Stomach smooth muscle (tissue), 2 donors: ENCODE results near the gene LIN7B.
"Not testable (repeated sequence)": the region's sequence is repeated elsewhere in the genome, so short reads cannot be mapped to it uniquely, and the experiment has no call there.

ENCODE experiments used
- H3K27ac ChIP-seq: one replicate; pipeline ENCODE4 v1.7.0; 2013; ENCODE audit warnings: mild to moderate bottlenecking, low read length, inconsistent platforms
- H3K27me3 ChIP-seq, 2 donors: one replicate each; pipeline ENCODE4 v1.7.0; 2013; ENCODE audit warnings: low read length in 2 of 2; ENCODE audit not compliant: insufficient read depth in 2 of 2, control insufficient read depth in 1 of 2
- H3K36me3 ChIP-seq, 2 donors: one replicate each; pipeline ENCODE4 v1.7.0; 2013; ENCODE audit warnings: low read length in 2 of 2; ENCODE audit not compliant: control insufficient read depth in 2 of 2, insufficient read depth in 2 of 2
- H3K4me1 ChIP-seq: one replicate; pipeline ENCODE4 v1.7.0; 2013; ENCODE audit warnings: low read length; ENCODE audit not compliant: control insufficient read depth, insufficient read depth
- H3K4me3 ChIP-seq, 2 donors: one replicate each; pipeline ENCODE4 v1.7.0; 2013; ENCODE audit warnings: low read length in 2 of 2
- H3K9ac ChIP-seq, 2 donors: one replicate each; pipeline ENCODE4 v1.7.0; 2013; ENCODE audit warnings: low read length in 2 of 2, mild to moderate bottlenecking in 1 of 2
- H3K9me3 ChIP-seq, 2 donors: one replicate each; pipeline ENCODE4 v1.7.0; 2013; ENCODE audit warnings: low read length in 2 of 2; ENCODE audit not compliant: control insufficient read depth in 2 of 2
- donor health status: healthy.
- donor health status: Pancreatic carcinoma.

The LIN7B gene

GRCh38 chr19:49120868-49121267, 6.7 kb downstream of the LIN7B start:
- no peak overlapping the region for H3K27ac ChIP-seq
- no peaks in the 10 kb centered on the region for H3K9me3 ChIP-seq
- no peaks in the 10 kb centered on the region for H3K27me3 ChIP-seq
- H3K4me1 ChIP-seq = peaks cover 28% of the 10 kb centered on the region
- H3K36me3 ChIP-seq = peaks cover 0 to 3% of the 10 kb centered on the region in 2 donors
- H3K4me3 ChIP-seq = no peak overlapping the region
- H3K9ac ChIP-seq = no peak overlapping the region

GRCh38 chr19:49121841-49122240, 7.7 kb downstream of the LIN7B start:
- not testable (repeated sequence) for H3K9me3 ChIP-seq, H3K9ac ChIP-seq, H3K27ac ChIP-seq, H3K4me3 ChIP-seq, H3K36me3 ChIP-seq, H3K27me3 ChIP-seq
- peaks cover 25% of the 10 kb centered on the region for H3K4me1 ChIP-seq

DNA sequence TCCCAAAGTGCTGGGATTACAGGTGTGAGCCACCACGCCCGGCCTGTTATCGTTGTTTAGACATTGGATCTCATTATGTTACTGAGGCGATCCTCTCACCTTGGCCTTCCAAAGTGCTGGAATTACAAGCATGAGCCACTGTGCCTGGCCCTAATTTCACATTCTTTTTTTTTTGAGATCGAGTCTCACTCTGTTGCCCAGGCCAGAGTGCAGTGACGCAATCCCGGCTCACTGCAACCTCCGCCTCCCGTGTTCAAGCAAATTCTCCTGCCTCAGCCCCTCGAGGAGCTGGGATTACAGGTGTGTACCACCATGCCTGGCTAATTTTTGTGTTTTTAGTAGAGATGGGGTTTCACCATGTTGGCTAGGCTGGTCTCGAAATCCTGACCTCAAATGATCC, 9.1 kb downstream of the LIN7B start:
- H3K27ac ChIP-seq, H3K27me3 ChIP-seq, H3K36me3 ChIP-seq, H3K9me3 ChIP-seq, H3K4me3 ChIP-seq, H3K9ac ChIP-seq: not testable (repeated sequence)
- peaks cover 24% of the 10 kb centered on the region for H3K4me1 ChIP-seq

GRCh38 chr19:49125025-49125731, 11.0 kb downstream of the LIN7B start:
- peaks cover 16% of the 10 kb centered on the region for H3K4me1 ChIP-seq
- H3K9ac ChIP-seq = no peak overlapping the region
- H3K4me3 ChIP-seq = no peak overlapping the region
- H3K9me3 ChIP-seq = no peaks in the 10 kb centered on the region
- H3K36me3 ChIP-seq = no peaks in the 10 kb centered on the region
- H3K27me3 ChIP-seq = no peaks in the 10 kb centered on the region
- H3K27ac ChIP-seq = no peak overlapping the region

GRCh38 chr19:49126575-49126974, 12.4 kb downstream of the LIN7B start:
- H3K27me3 ChIP-seq = no peaks in the 10 kb centered on the region
- H3K4me3 ChIP-seq = no peak overlapping the region
- H3K27ac ChIP-seq = no peak overlapping the region
- no peak overlapping the region for H3K9ac ChIP-seq
- H3K4me1 ChIP-seq = peaks cover 14% of the 10 kb centered on the region
- H3K9me3 ChIP-seq = no peaks in the 10 kb centered on the region
- no peaks in the 10 kb centered on the region for H3K36me3 ChIP-seq

DNA sequence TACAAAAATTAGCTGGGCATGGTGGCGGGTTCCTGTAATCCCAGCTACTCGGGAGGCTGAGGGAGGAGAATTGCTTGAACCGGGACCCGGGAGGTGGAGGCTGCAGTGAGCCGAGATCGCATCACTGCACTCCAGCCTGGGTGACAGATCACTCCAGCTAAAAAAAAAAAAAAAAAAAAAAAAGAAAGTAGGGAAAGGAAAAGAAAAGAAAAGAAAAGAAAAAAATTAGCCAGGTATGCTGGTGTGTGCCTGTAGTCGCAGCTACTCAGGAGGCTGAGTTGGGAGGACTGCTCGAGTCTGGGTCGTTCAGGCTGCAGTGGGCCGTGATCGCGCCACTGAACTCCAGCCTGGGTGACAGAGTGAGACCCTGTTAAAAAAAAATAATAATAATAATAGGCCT, 13.1 kb downstream of the LIN7B start:
- H3K4me1 ChIP-seq = peaks cover 14% of the 10 kb centered on the region
- H3K27me3 ChIP-seq, H3K4me3 ChIP-seq, H3K9me3 ChIP-seq, H3K9ac ChIP-seq, H3K36me3 ChIP-seq, H3K27ac ChIP-seq: not testable (repeated sequence)

DNA sequence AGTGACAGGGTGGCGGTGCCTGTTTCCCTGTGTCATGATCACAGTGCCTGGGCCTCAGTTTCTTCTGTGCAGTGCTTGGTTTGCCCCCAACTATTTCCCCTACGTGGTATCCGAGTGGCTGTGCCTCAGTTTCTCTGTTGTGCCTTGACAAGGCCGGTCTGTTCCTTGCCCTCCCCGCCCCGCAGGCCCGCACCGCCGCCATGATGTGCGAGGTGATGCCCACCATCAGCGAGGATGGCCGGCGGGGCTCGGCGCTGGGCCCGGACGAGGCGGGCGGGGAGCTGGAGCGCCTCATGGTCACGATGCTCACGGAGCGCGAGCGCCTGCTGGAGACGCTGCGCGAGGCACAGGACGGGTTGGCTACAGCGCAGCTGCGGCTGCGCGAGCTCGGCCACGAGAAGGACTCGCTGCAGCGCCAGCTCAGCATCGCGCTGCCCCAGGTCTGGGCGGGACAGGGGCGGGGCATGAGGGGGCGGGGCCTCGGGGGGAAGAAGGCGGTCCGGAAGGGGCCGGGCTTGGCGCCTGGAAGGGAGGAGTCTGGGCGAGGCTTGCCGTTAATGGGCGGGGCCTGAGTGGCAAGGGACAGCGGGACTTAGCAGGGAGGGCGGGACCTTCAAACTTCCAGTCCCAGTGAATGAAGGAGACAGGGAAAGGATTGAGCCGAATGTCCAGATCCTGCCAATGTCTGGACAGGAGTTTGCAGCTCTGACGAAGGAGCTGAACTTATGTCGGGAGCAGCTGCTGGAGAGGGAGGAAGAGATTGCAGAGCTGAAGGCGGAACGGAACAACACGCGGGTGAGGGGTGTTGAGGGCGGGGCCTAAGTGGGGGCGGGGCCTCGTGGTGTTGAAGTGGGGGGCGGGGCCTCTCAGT, 13.7 kb downstream of the LIN7B start:
- Histone ChIP-seq H3K36me3 (no peaks in the 10 kb centered on the region), H3K4me3 (peak overlapping the region; percentile 64 to 71), H3K27me3 (no peaks in the 10 kb centered on the region), H3K9me3 (no peaks in the 10 kb centered on the region), H3K4me1 (peaks cover 14% of the 10 kb centered on the region), H3K9ac (no peak overlapping the region), H3K27ac (no peak overlapping the region)

DNA sequence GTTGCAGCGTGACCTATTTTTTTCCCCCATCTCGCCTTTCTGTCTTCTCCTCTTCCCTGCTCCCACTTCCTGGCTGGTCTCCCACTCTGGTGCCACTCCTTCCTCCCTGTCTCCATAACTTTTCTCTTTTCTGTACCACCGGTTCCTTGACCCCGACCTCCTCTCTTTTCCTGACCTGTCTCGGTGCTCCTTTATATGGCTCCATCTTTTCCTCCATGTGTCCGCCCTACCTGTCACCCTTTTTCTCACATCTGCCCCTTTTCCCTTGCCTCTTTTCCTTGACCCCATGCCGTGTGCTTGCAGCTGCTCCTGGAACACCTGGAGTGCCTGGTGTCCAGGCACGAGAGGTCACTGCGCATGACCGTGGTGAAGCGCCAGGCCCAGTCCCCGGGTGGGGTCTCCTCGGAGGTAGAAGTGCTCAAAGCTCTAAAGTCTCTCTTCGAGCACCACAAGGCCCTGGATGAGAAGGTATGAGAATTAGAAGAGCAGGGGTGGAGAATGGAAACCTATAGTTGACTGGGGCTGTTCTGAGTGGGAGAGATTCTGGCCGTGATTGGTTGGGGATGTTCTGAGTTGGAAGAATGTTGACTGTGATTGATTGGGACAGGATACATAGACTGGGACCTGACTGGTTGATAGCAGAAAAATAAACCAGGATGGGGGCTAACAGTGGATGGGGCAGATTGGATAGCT, 14.5 kb downstream of the LIN7B start:
- H3K4me3 ChIP-seq = peak overlapping the region; percentile 64 to 71
- no peaks in the 10 kb centered on the region for H3K9me3 ChIP-seq
- no peak overlapping the region for H3K9ac ChIP-seq
- H3K27ac ChIP-seq = no peak overlapping the region
- H3K36me3 ChIP-seq = no peaks in the 10 kb centered on the region
- peaks cover 20% of the 10 kb centered on the region for H3K4me1 ChIP-seq
- no peaks in the 10 kb centered on the region for H3K27me3 ChIP-seq

DNA sequence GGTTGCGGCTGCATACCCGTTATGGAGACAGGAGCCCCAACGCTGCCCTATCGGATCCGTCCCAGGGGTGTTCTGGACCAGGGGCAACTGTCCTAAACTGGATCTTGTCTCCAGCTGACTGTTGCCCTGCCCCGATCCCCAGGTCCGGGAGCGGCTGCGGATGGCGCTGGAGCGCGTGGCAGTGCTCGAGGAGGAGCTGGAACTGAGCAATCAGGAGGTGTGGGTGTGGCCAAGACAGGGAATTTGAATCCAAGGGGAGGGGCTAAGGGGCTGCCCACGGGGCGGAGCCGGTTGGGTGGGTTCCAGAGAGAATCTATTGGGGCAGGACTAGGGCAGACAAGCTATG, 15.0 kb downstream of the LIN7B start:
- Histone ChIP-seq H3K27me3 (no peaks in the 10 kb centered on the region), H3K27ac (no peak overlapping the region), H3K9ac (no peak overlapping the region), H3K4me3 (no peak overlapping the region), H3K4me1 (peaks cover 25% of the 10 kb centered on the region), H3K36me3 (no peaks in the 10 kb centered on the region), H3K9me3 (no peaks in the 10 kb centered on the region)

- Histone ChIP-seq H3K27ac (no peak overlapping the region), H3K27me3 (no peaks in the 10 kb centered on the region), H3K4me1 (peaks cover 29% of the 10 kb centered on the region), H3K36me3 (no peaks in the 10 kb centered on the region), H3K9me3 (no peaks in the 10 kb centered on the region), H3K4me3 (no peak overlapping the region), H3K9ac (no peak overlapping the region)
These were observed 16.2 kb downstream of the LIN7B start for GRCh38 chr19:49130325-49130724.
